ENCODE measurements around the gene LRRC57. TPM values are rescaled to one million over a fixed set of nuclear protein-coding genes. Genes with fewer than 3 reads are reported as not detected.

LRRC57 gene
- total RNA-seq, 1 experiment from 2014 or later, result 18.7 TPM

DNA sequence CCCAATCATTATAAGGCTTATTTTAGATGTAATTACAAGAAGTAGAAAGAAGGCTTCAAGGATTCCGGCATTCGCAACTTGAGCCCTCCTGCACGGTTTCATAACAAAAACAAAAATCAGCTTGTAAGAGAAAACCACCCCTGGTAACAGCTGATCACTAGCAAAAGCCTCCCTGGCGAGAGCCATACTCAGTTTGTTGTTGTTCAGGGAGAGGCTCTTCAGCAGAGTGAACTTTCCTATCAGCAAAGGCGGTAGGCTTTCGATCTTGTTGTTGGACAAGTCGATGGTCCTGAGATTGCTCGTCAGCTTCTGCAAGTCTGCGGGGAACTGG, 710 bp downstream of the LRRC57 start:
- Histone ChIP-seq H3K79me2 (ENCODE audit: insufficient read depth, low read length) (peaks cover 5% of the 10 kb centered on the region; the same call in 1 of the 2 replicates), H3K27ac (ENCODE audit: insufficient read length, low read depth, low read length) (no peak overlapping the region), H2BK5ac (ENCODE audit: insufficient read length, low read length) (no peak overlapping the region), H3K23me2 (ENCODE audit: insufficient read length, low read depth, low read length, poor library complexity, severe bottlenecking) (peaks cover 5% of the 10 kb centered on the region), H2AFZ (ENCODE audit: low read length) (peak overlapping the region; percentile 5), H2BK120ac (ENCODE audit: low read depth, low read length, poor library complexity, severe bottlenecking) (no peak overlapping the region), H3K4ac (ENCODE audit: low read depth, low read length) (no peak overlapping the region), H3T11ph (ENCODE audit: low read length) (no peak overlapping the region), H2AK5ac (ENCODE audit: insufficient read length, low read length) (no peak overlapping the region), H2BK15ac (ENCODE audit: low read depth, low read length) (no peak overlapping the region), H2BK20ac (ENCODE audit: low read depth, low read length, poor library complexity, severe bottlenecking) (no peak overlapping the region), H2BK12ac (ENCODE audit: insufficient read length, low read depth, low read length) (no peak overlapping the region), H3K4me1 (ENCODE audit: insufficient read depth, low read length) (no peaks in the 10 kb centered on the region), H4K20me1 (ENCODE audit: control insufficient read depth, insufficient read depth, insufficient read length) (no peaks in the 10 kb centered on the region), H3K23ac (ENCODE audit: insufficient read length, low read depth, low read length) (no peak overlapping the region), H3K14ac (ENCODE audit: insufficient read depth, low read length) (no peak overlapping the region), H4K5ac (ENCODE audit: insufficient read length, low read depth, low read length) (no peak overlapping the region), H3K27me3 (ENCODE audit: insufficient read depth, low read length) (no peaks in the 10 kb centered on the region), H3K79me1 (ENCODE audit: insufficient read depth, low read depth, low read length, poor library complexity, severe bottlenecking) (no peaks in the 10 kb centered on the region), H3K9ac (ENCODE audit: extremely low read depth, insufficient read length, low read length) (peak overlapping the region; percentile 89), H3K4me2 (ENCODE audit: insufficient read depth, insufficient read length, low read length) (peak overlapping the region; percentile 95), H4K91ac (ENCODE audit: insufficient read length, low read depth, low read length) (no peak overlapping the region), H3K9me3 (ENCODE audit: control insufficient read depth, low read depth, low read length) (no peaks in the 10 kb centered on the region), H3K56ac (ENCODE audit: insufficient read length, low read depth, low read length) (no peak overlapping the region), H3K18ac (ENCODE audit: insufficient read length, low read depth, low read length) (no peak overlapping the region), H4K8ac (replicated peaks; ENCODE audit: insufficient read length, low read depth, low read length) (no peak overlapping the region)
- Mint-ChIP-seq H3K27ac (peak overlapping the region; percentile 83 to 98 (median 83); a peak in 5 of 7 replicates), H3K4me1 (peaks cover 15 to 16% of the 10 kb centered on the region in 2 experiments), H3K36me3 (ENCODE audit: insufficient read depth in 1 of 3, low read depth in 3 of 3) (peaks cover 0 to 17% (median 4%) of the 10 kb centered on the region in 3 experiments; a peak in 5 of 7 replicates), H3K9me3 (no peaks in the 10 kb centered on the region), H3K4me3 (peak overlapping the region; percentile 90 to 97), H3K27me3 (ENCODE audit: low read depth) (no peaks in the 10 kb centered on the region; the same call in 1 of the 2 replicates)
- no peak for DNase-seq
- TF ChIP-seq, protein P1, sequence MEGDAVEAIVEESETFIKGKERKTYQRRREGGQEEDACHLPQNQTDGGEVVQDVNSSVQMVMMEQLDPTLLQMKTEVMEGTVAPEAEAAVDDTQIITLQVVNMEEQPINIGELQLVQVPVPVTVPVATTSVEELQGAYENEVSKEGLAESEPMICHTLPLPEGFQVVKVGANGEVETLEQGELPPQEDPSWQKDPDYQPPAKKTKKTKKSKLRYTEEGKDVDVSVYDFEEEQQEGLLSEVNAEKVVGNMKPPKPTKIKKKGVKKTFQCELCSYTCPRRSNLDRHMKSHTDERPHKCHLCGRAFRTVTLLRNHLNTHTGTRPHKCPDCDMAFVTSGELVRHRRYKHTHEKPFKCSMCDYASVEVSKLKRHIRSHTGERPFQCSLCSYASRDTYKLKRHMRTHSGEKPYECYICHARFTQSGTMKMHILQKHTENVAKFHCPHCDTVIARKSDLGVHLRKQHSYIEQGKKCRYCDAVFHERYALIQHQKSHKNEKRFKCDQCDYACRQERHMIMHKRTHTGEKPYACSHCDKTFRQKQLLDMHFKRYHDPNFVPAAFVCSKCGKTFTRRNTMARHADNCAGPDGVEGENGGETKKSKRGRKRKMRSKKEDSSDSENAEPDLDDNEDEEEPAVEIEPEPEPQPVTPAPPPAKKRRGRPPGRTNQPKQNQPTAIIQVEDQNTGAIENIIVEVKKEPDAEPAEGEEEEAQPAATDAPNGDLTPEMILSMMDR (conservative IDR thresholded peaks at IDR 0.05), result no peak
- no CpG with 5 or more reads among the region's 9 CpGs for whole genome bisulfite sequencing (ENCODE audit: extremely low coverage, insufficient read length, low lambda C conversion rate)

All from H9 (cell line).